VCaP (cell line): Measurements from ENCODE around the gene HCFC1.

Experiments
- H3K27ac ChIP-seq: fragments of 450-650 bp; 2 replicates; pipeline ENCODE4 v1.5.1; 2017
- TF ChIP-seq, protein P1 (sequence below): fragments of 450-650 bp; conservative IDR thresholded peaks from 2 replicates; pipeline ENCODE4 v1.5.1; 2017; ENCODE audit warnings: mild to moderate bottlenecking, moderate library complexity

The HCFC1 gene

GRCh38 chrX:154012336-154012991, 40.8 kb upstream of the HCFC1 start:
- TF ChIP-seq, protein P1, sequence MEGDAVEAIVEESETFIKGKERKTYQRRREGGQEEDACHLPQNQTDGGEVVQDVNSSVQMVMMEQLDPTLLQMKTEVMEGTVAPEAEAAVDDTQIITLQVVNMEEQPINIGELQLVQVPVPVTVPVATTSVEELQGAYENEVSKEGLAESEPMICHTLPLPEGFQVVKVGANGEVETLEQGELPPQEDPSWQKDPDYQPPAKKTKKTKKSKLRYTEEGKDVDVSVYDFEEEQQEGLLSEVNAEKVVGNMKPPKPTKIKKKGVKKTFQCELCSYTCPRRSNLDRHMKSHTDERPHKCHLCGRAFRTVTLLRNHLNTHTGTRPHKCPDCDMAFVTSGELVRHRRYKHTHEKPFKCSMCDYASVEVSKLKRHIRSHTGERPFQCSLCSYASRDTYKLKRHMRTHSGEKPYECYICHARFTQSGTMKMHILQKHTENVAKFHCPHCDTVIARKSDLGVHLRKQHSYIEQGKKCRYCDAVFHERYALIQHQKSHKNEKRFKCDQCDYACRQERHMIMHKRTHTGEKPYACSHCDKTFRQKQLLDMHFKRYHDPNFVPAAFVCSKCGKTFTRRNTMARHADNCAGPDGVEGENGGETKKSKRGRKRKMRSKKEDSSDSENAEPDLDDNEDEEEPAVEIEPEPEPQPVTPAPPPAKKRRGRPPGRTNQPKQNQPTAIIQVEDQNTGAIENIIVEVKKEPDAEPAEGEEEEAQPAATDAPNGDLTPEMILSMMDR: no peak
- no peak overlapping the region for H3K27ac ChIP-seq

DNA sequence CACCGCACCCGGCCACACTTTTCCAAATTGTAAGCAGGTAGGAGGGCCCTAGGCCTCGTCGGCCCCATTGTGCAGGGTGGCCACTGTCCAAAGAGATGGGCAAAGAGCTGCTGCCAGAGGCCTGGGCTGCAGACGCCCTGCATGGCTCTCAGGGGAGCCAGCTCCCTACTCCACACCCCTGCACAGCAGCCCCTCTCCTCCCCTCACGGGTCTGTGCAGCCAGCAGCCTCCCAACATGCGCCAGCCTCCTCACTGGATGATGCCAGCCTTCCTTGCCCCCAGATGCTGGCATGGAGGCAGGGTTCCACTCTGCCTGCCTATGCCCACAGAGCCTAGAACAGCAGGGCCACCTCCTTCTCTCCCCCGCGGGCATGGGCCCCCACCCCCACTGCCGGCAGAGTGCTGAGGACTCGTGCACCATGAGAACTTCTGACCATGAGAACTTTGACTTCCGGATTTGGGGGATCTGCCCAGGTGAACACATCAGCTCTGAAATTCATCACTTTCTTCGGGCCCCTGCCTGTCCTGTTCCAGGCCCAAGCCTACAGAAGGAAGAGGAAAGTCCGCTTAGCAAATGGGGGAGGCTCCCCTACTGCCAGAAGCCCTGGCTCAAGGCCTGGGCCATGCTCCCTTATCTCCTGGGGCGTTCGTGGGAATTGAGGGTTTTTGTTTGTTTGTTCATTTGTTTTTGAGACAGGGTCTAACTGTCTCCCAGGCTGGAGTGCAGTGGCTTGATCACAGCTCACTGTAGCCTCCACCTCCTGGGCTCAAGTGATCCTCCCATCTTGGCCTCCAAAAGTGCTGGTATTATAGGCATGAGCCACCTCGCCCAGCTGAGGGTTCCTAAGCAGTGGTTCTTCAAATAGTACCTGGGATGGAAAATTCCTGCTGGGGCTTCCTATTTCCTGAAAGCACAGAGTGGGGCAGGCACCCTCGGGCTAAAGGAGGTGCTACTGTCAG, 40.0 kb upstream of the HCFC1 start:
- TF ChIP-seq, protein P1: no peak
- H3K27ac ChIP-seq: no peak overlapping the region

- TF ChIP-seq, protein P1: no peak
- no peak overlapping the region for H3K27ac ChIP-seq
These were observed 38.9 kb upstream of the HCFC1 start for GRCh38 chrX:154010330-154011087.

DNA sequence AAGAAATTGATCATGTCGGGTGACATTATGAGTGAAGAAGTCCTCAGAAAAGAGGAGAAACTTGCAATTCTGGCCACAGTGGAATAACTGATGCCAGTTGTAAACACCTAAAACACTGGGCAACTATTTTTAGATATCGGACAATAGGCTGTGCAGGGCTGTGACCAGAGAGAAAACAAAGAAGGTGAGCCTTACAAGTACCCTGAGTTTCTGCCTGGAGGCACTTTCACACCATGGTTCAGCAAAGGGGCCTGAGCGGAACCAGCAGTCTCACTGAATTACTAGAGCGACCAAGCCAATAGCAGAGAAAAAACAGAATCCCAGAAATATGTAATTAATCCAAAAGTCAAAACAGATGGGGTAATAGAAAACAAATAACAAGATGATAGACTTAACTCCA, 36.9 kb upstream of the HCFC1 start:
- TF ChIP-seq, protein P1: no peak
- H3K27ac ChIP-seq: no peak overlapping the region

DNA sequence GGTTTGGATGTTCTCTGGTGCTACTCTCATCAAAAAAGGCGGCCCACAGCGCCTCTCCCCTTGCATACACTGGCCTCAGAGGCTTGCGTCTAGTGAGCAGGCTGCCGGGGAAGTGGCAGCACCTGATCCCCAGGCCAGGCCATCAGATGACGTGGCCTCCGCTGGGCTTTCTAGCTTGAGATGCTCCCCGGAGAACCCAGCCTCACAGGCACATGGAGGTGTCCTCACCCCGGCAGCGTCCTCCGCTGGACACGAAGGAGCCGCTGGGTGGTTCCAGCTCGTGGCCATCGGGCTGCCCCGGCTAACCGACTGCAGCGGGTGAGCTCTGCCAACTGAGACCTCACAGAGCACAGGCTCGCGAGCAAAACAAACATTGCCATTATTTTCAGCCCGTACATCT, 35.3 kb upstream of the HCFC1 start:
- H3K27ac ChIP-seq: no peak overlapping the region
- TF ChIP-seq, protein P1: no peak

GRCh38 chrX:154004315-154004714, 32.7 kb upstream of the HCFC1 start:
- H3K27ac ChIP-seq: no peak overlapping the region
- TF ChIP-seq, protein P1: no peak

- TF ChIP-seq, protein P1: no peak
- no peak overlapping the region for H3K27ac ChIP-seq
These were observed 30.6 kb upstream of the HCFC1 start for GRCh38 chrX:154002215-154002719.
